ENCODE data around the gene BAZ1B. TPM values are rescaled to one million over a fixed set of nuclear protein-coding genes. Genes with fewer than 3 reads are reported as not detected.
"Not testable (repeated sequence)": the region's sequence is repeated elsewhere in the genome, so short reads cannot be mapped to it uniquely, and the experiment has no call there.

BAZ1B gene
- polyA plus RNA-seq, 1 experiment: 12.4 TPM

GRCh38 chr7:73549176-73549575 lies 27.1 kb upstream of the BAZ1B start:
- Histone ChIP-seq H3K36me3 (ENCODE audit: control insufficient read depth, insufficient read depth, low read length) (peaks cover 10% of the 10 kb centered on the region), H3K4me3 (ENCODE audit: low read depth, low read length) (no peak overlapping the region), H3K27me3 (ENCODE audit: control insufficient read depth, insufficient read depth, low read length) (no peaks in the 10 kb centered on the region)
- TF ChIP-seq, protein P1, sequence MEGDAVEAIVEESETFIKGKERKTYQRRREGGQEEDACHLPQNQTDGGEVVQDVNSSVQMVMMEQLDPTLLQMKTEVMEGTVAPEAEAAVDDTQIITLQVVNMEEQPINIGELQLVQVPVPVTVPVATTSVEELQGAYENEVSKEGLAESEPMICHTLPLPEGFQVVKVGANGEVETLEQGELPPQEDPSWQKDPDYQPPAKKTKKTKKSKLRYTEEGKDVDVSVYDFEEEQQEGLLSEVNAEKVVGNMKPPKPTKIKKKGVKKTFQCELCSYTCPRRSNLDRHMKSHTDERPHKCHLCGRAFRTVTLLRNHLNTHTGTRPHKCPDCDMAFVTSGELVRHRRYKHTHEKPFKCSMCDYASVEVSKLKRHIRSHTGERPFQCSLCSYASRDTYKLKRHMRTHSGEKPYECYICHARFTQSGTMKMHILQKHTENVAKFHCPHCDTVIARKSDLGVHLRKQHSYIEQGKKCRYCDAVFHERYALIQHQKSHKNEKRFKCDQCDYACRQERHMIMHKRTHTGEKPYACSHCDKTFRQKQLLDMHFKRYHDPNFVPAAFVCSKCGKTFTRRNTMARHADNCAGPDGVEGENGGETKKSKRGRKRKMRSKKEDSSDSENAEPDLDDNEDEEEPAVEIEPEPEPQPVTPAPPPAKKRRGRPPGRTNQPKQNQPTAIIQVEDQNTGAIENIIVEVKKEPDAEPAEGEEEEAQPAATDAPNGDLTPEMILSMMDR (IDR thresholded peaks at IDR 0.05; ENCODE audit: insufficient read depth, low read depth, low read length): no peak
- no peak for DNase-seq (ENCODE audit: low read depth)
- ChIA-PET CTCF (no interaction called here), POLR2A (no interaction called here)

DNA sequence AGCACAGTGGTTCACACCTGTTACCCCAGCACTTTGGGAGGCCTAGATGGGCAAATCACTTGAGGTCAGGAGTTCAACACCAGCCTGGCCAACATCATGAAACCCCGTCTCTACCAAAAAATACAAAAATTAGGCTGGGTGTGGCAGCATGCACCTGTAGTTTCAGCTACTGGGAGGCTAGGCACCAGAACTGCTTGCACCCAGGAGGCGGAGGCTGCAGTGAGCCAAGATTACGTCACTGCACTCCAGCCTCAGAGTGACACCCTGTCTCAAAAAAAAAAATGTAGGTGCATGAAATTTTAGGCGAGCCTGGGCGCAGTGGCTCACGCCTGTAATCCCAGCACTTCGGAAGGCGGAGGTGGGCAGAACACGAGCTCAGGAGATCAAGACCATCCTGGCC lies 25.7 kb upstream of the BAZ1B start:
- no peaks in the 10 kb centered on the region for H3K27me3 ChIP-seq (ENCODE audit: control insufficient read depth, insufficient read depth, low read length)
- no peak overlapping the region for H3K4me3 ChIP-seq (ENCODE audit: low read depth, low read length)
- TF ChIP-seq, protein P1 (IDR thresholded peaks at IDR 0.05; ENCODE audit: insufficient read depth, low read depth, low read length): no peak
- peaks cover 15% of the 10 kb centered on the region for H3K36me3 ChIP-seq (ENCODE audit: control insufficient read depth, insufficient read depth, low read length)
- POLR2A ChIA-PET: no interaction called here
- no peak for DNase-seq (ENCODE audit: low read depth)
- CTCF ChIA-PET: interaction anchor here (1.0 to 1.4 kb wide), 2 partner anchors 20 to 59 kb away, joined by 3 to 6 read pairs; no protein-coding TSS in a partner anchor

- H3K4me3 ChIP-seq (ENCODE audit: low read depth, low read length): no peak overlapping the region
- POLR2A ChIA-PET: no interaction called here
- no peaks in the 10 kb centered on the region for H3K27me3 ChIP-seq (ENCODE audit: control insufficient read depth, insufficient read depth, low read length)
- peaks cover 17% of the 10 kb centered on the region for H3K36me3 ChIP-seq (ENCODE audit: control insufficient read depth, insufficient read depth, low read length)
- CTCF ChIA-PET: no interaction called here
- TF ChIP-seq, protein P1 (IDR thresholded peaks at IDR 0.05; ENCODE audit: insufficient read depth, low read depth, low read length): no peak
- DNase-seq (ENCODE audit: low read depth): no peak
Measured at GRCh38 chr7:73544678-73545077, 22.6 kb upstream of the BAZ1B start.

DNA sequence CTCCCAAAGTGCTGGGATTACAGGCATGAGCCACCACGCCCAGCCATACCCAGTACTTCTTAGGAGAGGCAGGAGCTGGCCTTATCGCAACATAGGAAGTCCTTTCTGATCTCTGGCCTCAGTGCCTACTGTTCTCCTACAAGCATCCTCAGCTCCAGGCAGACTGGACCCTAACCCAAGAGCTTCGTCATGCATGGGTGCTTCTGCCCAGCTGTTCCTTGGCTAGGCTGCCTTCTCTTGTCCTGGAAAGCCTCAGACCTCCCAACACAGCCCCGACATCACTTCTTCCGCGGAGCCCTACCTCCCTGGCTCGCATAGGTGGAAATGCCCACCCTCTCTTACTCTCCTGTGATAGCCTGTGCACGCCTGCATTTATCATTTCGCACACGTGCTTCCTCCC lies 19.6 kb upstream of the BAZ1B start:
- Histone ChIP-seq H3K4me3 (ENCODE audit: low read depth, low read length) (no peak overlapping the region), H3K27me3 (ENCODE audit: control insufficient read depth, insufficient read depth, low read length) (no peaks in the 10 kb centered on the region), H3K36me3 (ENCODE audit: control insufficient read depth, insufficient read depth, low read length) (peaks cover 25% of the 10 kb centered on the region)
- ChIA-PET CTCF (no interaction called here), POLR2A (no interaction called here)
- TF ChIP-seq, protein P1 (IDR thresholded peaks at IDR 0.05; ENCODE audit: insufficient read depth, low read depth, low read length): no peak
- no peak for DNase-seq (ENCODE audit: low read depth)

DNA sequence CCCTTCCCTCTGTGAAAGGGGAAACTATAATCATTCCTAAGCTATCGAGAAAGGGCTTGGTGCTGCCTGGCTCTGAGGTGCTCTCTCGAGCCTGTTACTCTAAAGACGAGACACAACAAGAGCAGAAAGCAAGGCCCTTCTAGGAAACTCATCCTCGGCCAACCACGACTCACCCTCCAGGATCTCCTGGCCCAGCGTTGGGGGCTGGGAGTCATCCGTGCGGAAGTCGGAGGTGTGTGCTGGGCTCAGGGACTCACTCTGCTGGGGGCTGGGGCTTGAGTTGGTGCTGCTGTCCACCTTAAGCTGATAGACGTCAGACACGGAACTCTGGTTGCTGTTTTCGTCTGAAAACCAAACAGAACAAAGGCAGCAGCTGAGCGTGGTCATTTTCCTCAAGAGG lies 17.6 kb upstream of the BAZ1B start:
- TF ChIP-seq, protein P1 (IDR thresholded peaks at IDR 0.05; ENCODE audit: insufficient read depth, low read depth, low read length): no peak
- DNase-seq (ENCODE audit: low read depth): no peak
- CTCF ChIA-PET: no interaction called here
- Histone ChIP-seq H3K36me3 (ENCODE audit: control insufficient read depth, insufficient read depth, low read length) (peaks cover 29% of the 10 kb centered on the region), H3K27me3 (ENCODE audit: control insufficient read depth, insufficient read depth, low read length) (no peaks in the 10 kb centered on the region), H3K4me3 (ENCODE audit: low read depth, low read length) (no peak overlapping the region)
- POLR2A ChIA-PET: interaction anchor here (0.7 kb wide), 1 partner anchor 13 kb away, joined by 3 read pairs; no protein-coding TSS in a partner anchor

GRCh38 chr7:73538510-73538909 lies 16.4 kb upstream of the BAZ1B start:
- H3K4me3 ChIP-seq (ENCODE audit: low read depth, low read length); DNase-seq (ENCODE audit: low read depth); CTCF ChIA-PET; H3K27me3 ChIP-seq (ENCODE audit: control insufficient read depth, insufficient read depth, low read length); POLR2A ChIA-PET: not testable (repeated sequence)
- peaks cover 27% of the 10 kb centered on the region for H3K36me3 ChIP-seq (ENCODE audit: control insufficient read depth, insufficient read depth, low read length)

Measured in BJ (cell line).